SH-SY5Y (cell line): ENCODE measurements around the gene ERGIC1.

Experiments
- GATA2 ChIP-seq: IDR thresholded peaks from 2 replicates; pipeline ENCODE4 v1.6.1; 2011; ENCODE audit warnings: mild to moderate bottlenecking, low read depth, low read length
- GATA3 ChIP-seq: IDR thresholded peaks from 2 replicates; pipeline ENCODE4 v1.6.1; 2011; ENCODE audit warnings: low read depth, mild to moderate bottlenecking, low read length, moderate library complexity

ERGIC1 gene

DNA sequence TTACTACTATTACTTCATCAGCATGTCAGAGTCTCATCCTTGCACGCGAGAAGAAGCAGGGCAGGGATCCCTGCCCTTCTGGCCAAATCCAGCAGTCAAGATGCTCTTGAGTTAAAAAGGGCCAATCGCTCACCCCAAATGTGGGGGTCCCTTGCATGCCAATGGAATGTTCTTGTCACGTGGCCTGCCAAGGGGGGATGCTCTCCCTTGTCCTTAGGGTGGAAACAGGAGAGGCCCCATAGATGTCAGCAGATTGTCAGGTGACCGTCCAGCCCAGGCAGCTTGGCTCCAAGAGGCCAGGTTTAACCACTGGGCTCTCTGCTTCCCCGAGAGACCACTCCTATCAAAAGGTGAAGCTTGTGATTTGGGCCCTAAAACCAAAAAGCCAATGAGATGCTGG lies 37.7 kb upstream of the ERGIC1 start:
- TF ChIP-seq GATA3 (no peak), GATA2 (no peak)

- TF ChIP-seq GATA2: no peak
- TF ChIP-seq GATA3: no peak
Measured at GRCh38 chr5:172797771-172798191, 36.3 kb upstream of the ERGIC1 start.

- TF ChIP-seq GATA3 (no peak), GATA2 (no peak)
Measured at GRCh38 chr5:172798422-172799215, 35.4 kb upstream of the ERGIC1 start.

GRCh38 chr5:172799416-172799815 lies 34.6 kb upstream of the ERGIC1 start:
- TF ChIP-seq GATA3 (no peak), GATA2 (no peak)

- TF ChIP-seq GATA2 (no peak), GATA3 (no peak)
Measured at GRCh38 chr5:172800088-172800551, 33.9 kb upstream of the ERGIC1 start.

GRCh38 chr5:172801179-172801671 lies 32.8 kb upstream of the ERGIC1 start:
- TF ChIP-seq GATA2 (no peak), GATA3 (no peak)

GRCh38 chr5:172802112-172802511 lies 31.9 kb upstream of the ERGIC1 start:
- no peak for TF ChIP-seq GATA3
- TF ChIP-seq GATA2: no peak

DNA sequence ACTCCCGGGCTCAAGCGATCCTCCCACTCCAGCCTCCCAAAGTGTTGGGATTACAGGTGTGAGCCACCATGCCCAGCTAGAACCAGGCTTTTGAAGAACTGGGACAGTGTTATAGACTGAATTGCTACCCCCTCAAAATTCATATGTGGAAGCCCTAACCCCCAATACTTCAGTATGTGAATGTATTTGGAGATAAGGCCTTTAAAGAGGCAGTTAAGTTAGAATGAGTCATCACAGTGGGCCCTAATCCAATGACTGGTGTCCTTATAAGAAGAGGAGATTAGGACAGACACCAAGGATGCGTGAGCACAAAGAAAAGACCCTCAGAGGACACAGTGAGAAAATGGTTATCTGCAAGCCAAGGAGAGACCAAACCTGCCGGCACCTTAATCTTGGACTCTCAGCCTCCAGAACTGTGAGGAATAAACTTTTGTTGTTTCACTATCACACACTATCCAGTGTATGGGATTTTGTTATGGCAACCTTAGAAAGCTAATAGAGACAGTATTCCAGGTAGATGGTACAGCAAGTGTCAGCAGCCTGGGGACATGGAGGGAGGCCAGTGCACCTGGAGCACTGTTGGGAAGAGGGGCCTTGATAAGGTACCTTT lies 31.4 kb upstream of the ERGIC1 start:
- TF ChIP-seq GATA2 (no peak), GATA3 (no peak)

GRCh38 chr5:172805018-172805683 lies 28.9 kb upstream of the ERGIC1 start:
- TF ChIP-seq GATA2 (no peak), GATA3 (no peak)

- TF ChIP-seq GATA2 (no peak), GATA3 (no peak)
Measured at GRCh38 chr5:172805736-172806255, 28.3 kb upstream of the ERGIC1 start.

DNA sequence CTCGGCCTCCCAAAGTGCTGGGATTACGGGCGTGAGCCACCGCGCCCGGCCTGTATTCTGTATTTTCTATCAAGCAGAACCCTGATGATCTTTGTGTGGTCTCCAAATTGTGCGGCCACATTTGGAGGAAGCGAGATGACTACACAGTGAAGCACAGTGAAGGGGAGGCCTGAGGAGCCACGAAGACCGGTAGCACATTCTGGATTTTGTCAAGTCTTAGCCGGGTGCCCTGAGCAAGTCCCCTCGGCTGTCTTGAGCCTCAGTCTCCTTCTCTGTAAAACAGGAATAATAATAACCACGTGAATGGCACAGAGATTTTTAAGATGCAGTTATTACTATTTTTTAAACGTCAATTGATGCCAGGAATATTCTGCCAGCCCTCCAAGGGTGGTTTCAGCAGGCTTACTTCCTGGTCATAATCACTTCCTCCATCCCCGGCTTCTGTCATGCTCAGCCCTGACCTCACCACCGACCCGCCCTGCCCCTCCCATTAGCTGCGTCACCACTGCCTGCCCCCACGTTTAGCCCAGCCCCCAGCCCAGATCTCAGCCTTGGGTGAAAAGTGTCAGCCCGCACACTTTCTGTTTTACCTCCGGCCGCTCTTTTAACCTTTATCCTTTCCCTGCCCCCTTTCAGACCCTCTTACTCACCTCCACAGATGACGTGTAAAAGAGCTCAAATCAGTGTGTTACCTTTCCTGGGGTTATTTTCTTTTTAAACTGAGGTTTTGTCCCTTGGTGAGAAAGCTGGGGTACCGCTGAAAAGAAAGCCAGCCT lies 27.0 kb upstream of the ERGIC1 start:
- TF ChIP-seq GATA2 (no peak), GATA3 (no peak)

DNA sequence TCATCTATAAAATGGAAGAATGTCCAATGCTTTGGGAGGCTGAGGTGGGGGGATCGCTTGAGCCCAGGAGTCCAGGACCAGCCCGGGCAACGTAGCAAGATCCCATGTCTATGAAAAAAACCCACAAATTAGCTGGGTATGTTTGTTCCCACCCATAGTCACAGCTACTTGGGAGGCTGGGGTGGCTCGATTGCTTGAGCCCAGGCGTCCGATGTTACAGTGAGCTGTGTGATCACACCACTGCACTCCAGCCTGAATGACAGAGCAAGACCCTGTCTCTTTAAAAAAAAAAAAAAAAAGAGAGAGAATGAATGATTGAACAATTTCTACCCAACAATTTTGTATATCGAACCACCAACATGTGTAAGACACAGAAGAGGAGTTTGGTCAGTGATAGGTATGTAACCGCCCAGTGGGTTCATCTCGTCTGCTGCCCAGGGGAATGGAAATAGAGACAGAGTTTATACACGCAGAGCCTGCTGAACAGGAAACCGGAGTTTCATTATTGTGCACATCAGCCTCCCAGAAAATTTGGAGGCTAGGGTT lies 26.2 kb upstream of the ERGIC1 start:
- TF ChIP-seq GATA3 (no peak), GATA2 (no peak)

GRCh38 chr5:172809774-172810173 lies 24.3 kb upstream of the ERGIC1 start:
- TF ChIP-seq GATA3: no peak
- TF ChIP-seq GATA2: no peak
